H1 (cell line): ENCODE data around the gene CDKN2C.

Experiments used
- CTCF ChIP-seq, 3 experiments: IDR thresholded peaks; 1 replicate in 2 of 3; 2 replicates in 1 of 3; pipeline versions ENCODE4 v1.5.1 to v1.6.1; 2011; ENCODE audit warnings: low read length in 3 of 3, mild to moderate bottlenecking in 3 of 3, inconsistent platforms in 2 of 3, low read depth in 1 of 3, moderate library complexity in 1 of 3; ENCODE audit not compliant: insufficient read depth in 1 of 3; ENCODE audit errors: control extremely low read depth in 1 of 3
- EZH2 ChIP-seq: fragments of 200-600 bp; sonication (generic); IDR thresholded peaks from 2 replicates; pipeline ENCODE4 v1.7.1; 2012; ENCODE audit warnings: low read depth, mild to moderate bottlenecking, moderate library complexity, low read length, inconsistent platforms; ENCODE audit not compliant: severe bottlenecking
- FOSL1 ChIP-seq: IDR thresholded peaks from 2 replicates; pipeline ENCODE4 v1.6.1; 2011; ENCODE audit warnings: mild to moderate bottlenecking, low read depth, low read length, moderate library complexity; ENCODE audit not compliant: insufficient read depth
- JUND ChIP-seq: IDR thresholded peaks from 2 replicates; pipeline ENCODE4 v1.6.1; 2011; ENCODE audit warnings: mild to moderate bottlenecking, improper control_type of control experiment, low read length
- MAFK ChIP-seq: IDR thresholded peaks from 2 replicates; pipeline ENCODE4 v1.6.1; 2012; ENCODE audit warnings: low read depth, mild to moderate bottlenecking, improper control_type of control experiment, low read length
- MAX ChIP-seq: IDR thresholded peaks from 2 replicates; pipeline ENCODE4 v1.6.1; 2012; ENCODE audit warnings: inconsistent platforms
- NRF1 ChIP-seq: IDR thresholded peaks from 2 replicates; pipeline ENCODE4 v1.6.1; 2011; ENCODE audit warnings: mild to moderate bottlenecking, low read depth, low read length, improper control_type of control experiment
- POLR2A ChIP-seq, 2 experiments: IDR thresholded peaks; 1 replicate in 1 of 2; 2 replicates in 1 of 2; pipeline ENCODE4 v1.6.1; 2011; ENCODE audit warnings: low read depth in 2 of 2, low read length in 2 of 2, mild to moderate bottlenecking in 2 of 2; ENCODE audit errors: control extremely low read depth in 1 of 2
- RBBP5 ChIP-seq: IDR thresholded peaks from 2 replicates; pipeline ENCODE4 v1.7.1; 2012; ENCODE audit warnings: low read depth, mild to moderate bottlenecking, inconsistent platforms, low read length, moderate library complexity, borderline replicate concordance
- SIN3A ChIP-seq, 2 experiments: IDR thresholded peaks in 1 of 2; conservative IDR thresholded peaks in 1 of 2; 2 replicates each; pipeline ENCODE4 v1.6.1; 2011 to 2012; ENCODE audit warnings: low read length in 2 of 2, improper control_type of control experiment in 1 of 2, low read depth in 1 of 2, mild to moderate bottlenecking in 1 of 2
- SP4 ChIP-seq: IDR thresholded peaks from 2 replicates; pipeline ENCODE4 v1.6.1; 2012; ENCODE audit warnings: low read length, inconsistent platforms
- SRF ChIP-seq: IDR thresholded peaks from 2 replicates; pipeline ENCODE4 v1.6.1; 2011; ENCODE audit warnings: mild to moderate bottlenecking, low read depth, low read length, moderate library complexity
- ZNF274 ChIP-seq: IDR thresholded peaks from 2 replicates; pipeline ENCODE4 v1.7.0; 2012; ENCODE audit warnings: low read length, borderline replicate concordance; ENCODE audit errors: extremely low read depth
- TF ChIP-seq, protein P1 (sequence below): IDR thresholded peaks from 2 replicates; pipeline ENCODE4 v1.6.1; 2012; ENCODE audit warnings: inconsistent platforms

DNA sequence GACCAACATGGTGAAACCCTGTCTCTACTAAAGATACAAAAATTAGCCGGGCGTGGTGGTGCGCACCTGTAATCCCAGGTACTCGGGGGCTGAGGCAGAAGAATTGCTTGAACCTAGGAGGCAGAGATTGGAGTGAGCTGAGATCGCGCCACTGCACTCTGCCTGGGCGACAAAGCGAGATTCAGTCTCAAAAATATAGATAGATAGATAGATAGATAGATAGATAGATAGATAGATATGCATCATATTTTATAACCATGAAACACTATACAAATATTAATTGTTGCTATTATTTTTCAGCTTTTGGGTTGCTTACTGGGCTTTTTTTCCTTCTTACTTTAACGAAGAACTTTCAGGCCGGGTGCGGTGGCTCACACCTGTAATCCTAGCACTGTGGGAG lies 5.2 kb upstream of the CDKN2C start:
- no peak for TF ChIP-seq CTCF (IDR thresholded peaks at IDR 0.05; ENCODE audit: control extremely low read depth in 1 of 3, insufficient read depth in 1 of 3, low read depth in 1 of 3, low read length in 3 of 3)
- TF ChIP-seq SRF, result no peak
- TF ChIP-seq MAX, result no peak
- TF ChIP-seq MAFK, result no peak
- TF ChIP-seq RBBP5, result no peak
- no peak for TF ChIP-seq ZNF274
- TF ChIP-seq POLR2A (IDR thresholded peaks at IDR 0.05; ENCODE audit: control extremely low read depth in 1 of 2, low read depth in 2 of 2, low read length in 2 of 2), result no peak
- TF ChIP-seq SIN3A (conservative IDR thresholded peaks at IDR 0.05 in 1 of 2, IDR thresholded peaks at IDR 0.05 in 1 of 2; ENCODE audit: low read depth in 1 of 2, low read length in 2 of 2), result no peak
- no peak for TF ChIP-seq EZH2
- no peak for TF ChIP-seq NRF1
- TF ChIP-seq JUND, result no peak
- TF ChIP-seq SP4, result no peak
- no peak for TF ChIP-seq FOSL1
- TF ChIP-seq, protein P1, sequence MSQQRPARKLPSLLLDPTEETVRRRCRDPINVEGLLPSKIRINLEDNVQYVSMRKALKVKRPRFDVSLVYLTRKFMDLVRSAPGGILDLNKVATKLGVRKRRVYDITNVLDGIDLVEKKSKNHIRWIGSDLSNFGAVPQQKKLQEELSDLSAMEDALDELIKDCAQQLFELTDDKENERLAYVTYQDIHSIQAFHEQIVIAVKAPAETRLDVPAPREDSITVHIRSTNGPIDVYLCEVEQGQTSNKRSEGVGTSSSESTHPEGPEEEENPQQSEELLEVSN, result no peak
